HCT116 (cell line): ENCODE data around the gene CDC45. TPM values are rescaled to one million over a fixed set of nuclear protein-coding genes. Genes with fewer than 3 reads are reported as not detected.

Experiments
- ATAC-seq: fragments of 200-7000 bp; cut with Tn5 transposase; 2 replicates; pipeline ENCODE4 v1.9.1; 2020; ENCODE audit warnings: mild to moderate bottlenecking, moderate library complexity
- BruUV-seq: library from RNA; stranded (reverse); fragments of 400-500 nt; replicated peaks from 2 replicates; lab custom pipeline; 2021; lab: Mats Ljungman, UMichigan
- CTCF ChIA-PET: fragments of 300-600 bp; sonication (Branson Sonifier 250); formaldehyde crosslinking; loops from one replicate; lab custom pipeline; 2021; ENCODE audit warnings: antibody characterized with exemption; lab: Charles Lee
- POLR2A ChIA-PET: fragments of 300-600, 350-600 bp; sonication (Branson Sonifier 250); formaldehyde crosslinking; loops from one replicate; lab custom pipeline; 2021; ENCODE audit warnings: antibody characterized with exemption; lab: Charles Lee
- RAD21 ChIA-PET, 2 experiments: fragments of 300-600 bp; sonication (Branson Sonifier 250); formaldehyde crosslinking; loops; one replicate each; lab custom pipeline; 2023; ENCODE audit warnings: low total read pairs in 2 of 2; ENCODE audit not compliant: uncharacterized antibody in 2 of 2, unreplicated experiment in 2 of 2, low non-redundant PET in 1 of 2; lab: Charles Lee
- DNase-seq: peaks from one replicate; pipeline ENCODE4 v3.0.0-alpha.2; 2010; ENCODE audit warnings: low read depth, low spot score
- H2AFZ ChIP-seq: fragments of 200-600 bp; shearing (Covaris generic), sonication (generic); 2 replicates; pipeline ENCODE4 v1.6.1; 2017; ENCODE audit warnings: low read depth, mixed run types, mixed read lengths, antibody characterized with exemption, low read length; ENCODE audit not compliant: poor library complexity, severe bottlenecking
- H3K27ac ChIP-seq: 2 replicates; pipeline ENCODE4 v1.5.1; 2012; ENCODE audit warnings: low read depth, low read length
- H3K27me3 ChIP-seq: fragments of 200-600 bp; sonication (generic); 2 replicates; pipeline ENCODE4 v1.6.1; 2016; ENCODE audit warnings: mixed run types, low read length, mixed read lengths; ENCODE audit not compliant: insufficient read depth
- H3K36me3 ChIP-seq, 2 experiments: fragments of 200-500 bp in 1 of 2; fragments of 200-600 bp in 1 of 2; sonication (Bioruptor generic) in 1 of 2; sonication (generic) in 1 of 2; 2 replicates each; pipeline versions ENCODE4 v1.5.1 to v1.6.1; 2014 to 2016; ENCODE audit warnings: low read length in 2 of 2, inconsistent platforms in 1 of 2, mixed read lengths in 1 of 2, mixed run types in 1 of 2; ENCODE audit not compliant: insufficient read depth in 2 of 2, control insufficient read depth in 1 of 2
- H3K4me1 ChIP-seq, 2 experiments: fragments of 200-600 bp in 1 of 2; sonication (generic) in 1 of 2; 2 replicates each; pipeline versions ENCODE4 v1.5.1 to v1.6.1; 2012 to 2017; ENCODE audit warnings: low read length in 2 of 2, inconsistent platforms in 1 of 2, mild to moderate bottlenecking in 1 of 2, mixed read lengths in 1 of 2, mixed run types in 1 of 2, moderate library complexity in 1 of 2; ENCODE audit not compliant: insufficient read depth in 2 of 2, control insufficient read depth in 1 of 2
- H3K4me2 ChIP-seq: fragments of 200-600 bp; sonication (generic); 2 replicates; pipeline ENCODE4 v1.6.1; 2017; ENCODE audit warnings: mixed run types, low read length, mixed read lengths
- H3K4me3 ChIP-seq, 2 experiments: fragments of 200-600 bp in 1 of 2; sonication (generic) in 1 of 2; replicated peaks in 1 of 2; 2 replicates each; pipeline ENCODE4 v1.5.1; 2011 to 2016; ENCODE audit warnings: low read length in 2 of 2, control low read depth in 1 of 2, low read depth in 1 of 2, mild to moderate bottlenecking in 1 of 2, mixed read lengths in 1 of 2, mixed run types in 1 of 2
- H3K79me2 ChIP-seq: fragments of 200-600 bp; sonication (generic); 2 replicates; pipeline ENCODE4 v1.6.1; 2017; ENCODE audit warnings: mild to moderate bottlenecking, mixed run types, low read length, moderate library complexity, mixed read lengths; ENCODE audit not compliant: insufficient read depth
- H3K9ac ChIP-seq: fragments of 200-600 bp; sonication (generic); 2 replicates; pipeline ENCODE4 v1.6.1; 2016; ENCODE audit warnings: low read length, mixed read lengths
- H3K9me2 ChIP-seq: fragments of 200-600 bp; sonication (generic), shearing (Covaris generic); 2 replicates; pipeline ENCODE4 v1.6.1; 2017; ENCODE audit warnings: mixed run types, mild to moderate bottlenecking, moderate library complexity; ENCODE audit not compliant: insufficient read depth
- H3K9me3 ChIP-seq, 2 experiments: fragments of 200-500 bp in 1 of 2; fragments of 200-600 bp in 1 of 2; sonication (Bioruptor generic) in 1 of 2; sonication (generic) in 1 of 2; 2 replicates each; pipeline ENCODE4 v1.6.1; 2014 to 2017; ENCODE audit warnings: low read length in 2 of 2, mixed read lengths in 2 of 2, inconsistent platforms in 1 of 2, low read depth in 1 of 2, mild to moderate bottlenecking in 1 of 2, mixed run types in 1 of 2, moderate library complexity in 1 of 2; ENCODE audit not compliant: control insufficient read depth in 1 of 2, insufficient read depth in 1 of 2
- H4K20me1 ChIP-seq: fragments of 200-600 bp; sonication (generic), shearing (Covaris generic); 2 replicates; pipeline ENCODE4 v1.6.1; 2017; ENCODE audit warnings: mixed run types, mild to moderate bottlenecking, moderate library complexity; ENCODE audit not compliant: insufficient read depth
- CBX3 ChIP-seq: IDR thresholded peaks from 2 replicates; pipeline ENCODE4 v1.6.1; 2012; ENCODE audit warnings: low read depth
- EGR1 ChIP-seq: IDR thresholded peaks from 2 replicates; pipeline ENCODE4 v1.6.1; 2012; ENCODE audit warnings: low read depth
- ELF1 ChIP-seq: IDR thresholded peaks from 2 replicates; pipeline ENCODE4 v1.6.1; 2012; ENCODE audit warnings: low read depth, borderline replicate concordance
- EZH2 ChIP-seq: fragments of 200-600 bp; sonication (generic); IDR thresholded peaks from 2 replicates; pipeline ENCODE4 v1.6.1; 2017; ENCODE audit warnings: antibody characterized with exemption, mixed run types
- EZH2phosphoT487 ChIP-seq: fragments of 200-600 bp; IDR thresholded peaks from 2 replicates; pipeline ENCODE4 v1.6.1; 2018; ENCODE audit warnings: antibody characterized with exemption, borderline replicate concordance
- FOSL1 ChIP-seq: IDR thresholded peaks from 2 replicates; pipeline ENCODE4 v1.6.1; 2012; ENCODE audit warnings: low read depth
- JUND ChIP-seq: IDR thresholded peaks from 2 replicates; pipeline ENCODE4 v1.6.1; 2012
- POLR2A ChIP-seq: IDR thresholded peaks from 2 replicates; pipeline ENCODE4 v1.7.0; 2011; ENCODE audit warnings: borderline replicate concordance; ENCODE audit not compliant: insufficient read depth, insufficient read length; ENCODE audit errors: extremely low read depth
- POLR2AphosphoS5 ChIP-seq: IDR thresholded peaks from 2 replicates; pipeline ENCODE4 v1.6.1; 2011; ENCODE audit warnings: mild to moderate bottlenecking, low read depth, low read length, moderate library complexity
- RAD21 ChIP-seq: IDR thresholded peaks from 2 replicates; pipeline ENCODE4 v1.6.1; 2012; ENCODE audit warnings: low read depth, mild to moderate bottlenecking
- SIN3A ChIP-seq: IDR thresholded peaks from 2 replicates; pipeline ENCODE4 v1.6.1; 2012; ENCODE audit warnings: low read depth
- SP1 ChIP-seq: IDR thresholded peaks from 2 replicates; pipeline ENCODE4 v1.6.1; 2012; ENCODE audit warnings: low read depth
- TCF7L2 ChIP-seq: IDR thresholded peaks from 2 replicates; pipeline ENCODE4 v1.7.0; 2011; ENCODE audit warnings: borderline replicate concordance, inconsistent platforms; ENCODE audit not compliant: insufficient read depth, insufficient read length; ENCODE audit errors: extremely low read depth
- intact Hi-C: fragments of 100-400 bp; cut with micrococcal nuclease; formaldehyde crosslinking; loops from 2 replicates; pipeline ENCODE4 v1.10.0; 2022
- total RNA-seq: library from RNA; stranded (reverse); gene quantifications from one replicate; pipeline ENCODE4 v1.2.1, GENCODE V29; 2021; ENCODE audit not compliant: unreplicated experiment
- TF ChIP-seq, protein P1 (sequence below): IDR thresholded peaks from 2 replicates; pipeline ENCODE4 v1.6.1; 2012; ENCODE audit warnings: low read depth
- TF ChIP-seq, protein P2 (sequence below), 3 experiments: fragments of 200-600 bp in 1 of 3; sonication (generic) in 1 of 3; IDR thresholded peaks in 2 of 3; conservative IDR thresholded peaks in 1 of 3; 2 replicates each; pipeline ENCODE4 v1.5.1; 2012 to 2017; ENCODE audit warnings: low read depth in 2 of 3, low read length in 2 of 3, antibody characterized with exemption in 1 of 3, borderline replicate concordance in 1 of 3, control low read depth in 1 of 3, mild to moderate bottlenecking in 1 of 3, mixed read lengths in 1 of 3, mixed run types in 1 of 3, moderate library complexity in 1 of 3; ENCODE audit not compliant: insufficient read depth in 1 of 3
- TF ChIP-seq, protein P3 (sequence below): IDR thresholded peaks from 2 replicates; pipeline ENCODE4 v1.6.1; 2012
- TF ChIP-seq, protein P4 (sequence below): IDR thresholded peaks from 2 replicates; pipeline ENCODE4 v1.6.1; 2012

The CDC45 gene
- total RNA-seq, 1 experiment from 2014 or later = 43.4 TPM

DNA sequence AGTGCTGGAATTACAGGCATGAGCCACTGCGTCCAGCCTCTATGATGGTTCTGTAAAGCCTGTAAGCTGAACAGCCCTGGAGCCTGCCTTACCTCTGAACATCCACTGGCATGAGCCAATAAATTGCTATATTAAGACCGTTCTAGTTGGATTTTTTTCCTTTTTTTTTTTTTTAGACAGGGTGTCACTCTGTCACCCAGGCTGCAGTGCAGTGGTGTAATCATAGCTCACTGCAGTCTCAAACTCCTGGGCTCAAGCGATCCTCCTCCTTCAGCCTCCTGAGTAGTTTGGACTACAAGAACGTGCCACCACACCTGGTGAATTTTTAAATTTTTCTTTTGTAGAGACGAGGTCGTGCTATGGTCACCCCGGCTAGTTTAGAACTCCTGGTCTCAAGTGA lies 70.7 kb downstream of the CDC45 start:
- TF ChIP-seq, protein P1, sequence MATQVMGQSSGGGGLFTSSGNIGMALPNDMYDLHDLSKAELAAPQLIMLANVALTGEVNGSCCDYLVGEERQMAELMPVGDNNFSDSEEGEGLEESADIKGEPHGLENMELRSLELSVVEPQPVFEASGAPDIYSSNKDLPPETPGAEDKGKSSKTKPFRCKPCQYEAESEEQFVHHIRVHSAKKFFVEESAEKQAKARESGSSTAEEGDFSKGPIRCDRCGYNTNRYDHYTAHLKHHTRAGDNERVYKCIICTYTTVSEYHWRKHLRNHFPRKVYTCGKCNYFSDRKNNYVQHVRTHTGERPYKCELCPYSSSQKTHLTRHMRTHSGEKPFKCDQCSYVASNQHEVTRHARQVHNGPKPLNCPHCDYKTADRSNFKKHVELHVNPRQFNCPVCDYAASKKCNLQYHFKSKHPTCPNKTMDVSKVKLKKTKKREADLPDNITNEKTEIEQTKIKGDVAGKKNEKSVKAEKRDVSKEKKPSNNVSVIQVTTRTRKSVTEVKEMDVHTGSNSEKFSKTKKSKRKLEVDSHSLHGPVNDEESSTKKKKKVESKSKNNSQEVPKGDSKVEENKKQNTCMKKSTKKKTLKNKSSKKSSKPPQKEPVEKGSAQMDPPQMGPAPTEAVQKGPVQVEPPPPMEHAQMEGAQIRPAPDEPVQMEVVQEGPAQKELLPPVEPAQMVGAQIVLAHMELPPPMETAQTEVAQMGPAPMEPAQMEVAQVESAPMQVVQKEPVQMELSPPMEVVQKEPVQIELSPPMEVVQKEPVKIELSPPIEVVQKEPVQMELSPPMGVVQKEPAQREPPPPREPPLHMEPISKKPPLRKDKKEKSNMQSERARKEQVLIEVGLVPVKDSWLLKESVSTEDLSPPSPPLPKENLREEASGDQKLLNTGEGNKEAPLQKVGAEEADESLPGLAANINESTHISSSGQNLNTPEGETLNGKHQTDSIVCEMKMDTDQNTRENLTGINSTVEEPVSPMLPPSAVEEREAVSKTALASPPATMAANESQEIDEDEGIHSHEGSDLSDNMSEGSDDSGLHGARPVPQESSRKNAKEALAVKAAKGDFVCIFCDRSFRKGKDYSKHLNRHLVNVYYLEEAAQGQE = no peak
- no peak for TF ChIP-seq RAD21
- TF ChIP-seq TCF7L2 = no peak
- CTCF ChIA-PET = no interaction called here
- H3K79me2 ChIP-seq = no peaks in the 10 kb centered on the region
- no peak overlapping the region for H3K9ac ChIP-seq
- intact Hi-C loops = no loop called here
- no peak overlapping the region for H3K27ac ChIP-seq
- DNase-seq (no peak), ATAC-seq (no peak)
- no peak overlapping the region for H2AFZ ChIP-seq
- no peak overlapping the region for H3K4me2 ChIP-seq
- H3K4me1 ChIP-seq = peaks cover 9 to 13% of the 10 kb centered on the region in 2 experiments
- H3K9me3 ChIP-seq = peaks cover 4 to 8% of the 10 kb centered on the region in 2 experiments; a peak in 2 of 4 replicates
- H3K27me3 ChIP-seq = no peaks in the 10 kb centered on the region
- RAD21 ChIA-PET = no interaction called here
- no peaks in the 10 kb centered on the region for H4K20me1 ChIP-seq
- no peaks in the 10 kb centered on the region for H3K36me3 ChIP-seq
- H3K9me2 ChIP-seq = no peaks in the 10 kb centered on the region
- POLR2A ChIA-PET = no interaction called here
- no peak overlapping the region for H3K4me3 ChIP-seq
- BruUV-seq = no TSS peak

DNA sequence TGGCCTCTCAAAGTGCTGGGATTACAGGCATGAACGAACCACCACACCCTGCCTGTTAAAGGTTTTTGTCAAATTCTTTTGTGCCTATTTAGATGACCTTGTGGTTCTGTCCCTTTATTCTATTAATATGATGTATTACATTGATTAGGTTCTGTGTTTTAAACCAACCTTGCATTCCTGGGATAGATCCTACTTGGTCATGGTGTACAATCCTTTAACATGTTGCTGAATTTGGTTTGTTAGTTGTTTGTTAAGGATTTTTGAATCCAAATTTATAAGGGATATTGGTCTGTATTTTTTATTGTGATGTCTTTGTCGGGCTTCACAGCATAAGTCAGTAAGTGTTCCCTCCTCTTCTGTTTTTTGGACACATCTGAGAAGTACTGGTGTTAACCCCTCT lies 73.5 kb downstream of the CDC45 start:
- Histone ChIP-seq H3K36me3 (no peaks in the 10 kb centered on the region), H3K4me1 (peaks cover 10 to 14% of the 10 kb centered on the region in 2 experiments), H3K9me2 (no peaks in the 10 kb centered on the region), H2AFZ (no peak overlapping the region), H4K20me1 (no peaks in the 10 kb centered on the region), H3K27ac (no peak overlapping the region), H3K79me2 (no peaks in the 10 kb centered on the region), H3K9me3 (peaks cover 4 to 8% of the 10 kb centered on the region in 2 experiments; a peak in 2 of 4 replicates), H3K4me2 (no peak overlapping the region), H3K4me3 (no peak overlapping the region), H3K9ac (no peak overlapping the region), H3K27me3 (no peaks in the 10 kb centered on the region)
- DNase-seq = no peak
- intact Hi-C loops = no loop called here
- RAD21 ChIA-PET = no interaction called here
- POLR2A ChIA-PET = no interaction called here
- CTCF ChIA-PET = no interaction called here
- no peak for ATAC-seq
- BruUV-seq = no TSS peak
- no peak for TF ChIP-seq EGR1
- TF ChIP-seq, protein P2, sequence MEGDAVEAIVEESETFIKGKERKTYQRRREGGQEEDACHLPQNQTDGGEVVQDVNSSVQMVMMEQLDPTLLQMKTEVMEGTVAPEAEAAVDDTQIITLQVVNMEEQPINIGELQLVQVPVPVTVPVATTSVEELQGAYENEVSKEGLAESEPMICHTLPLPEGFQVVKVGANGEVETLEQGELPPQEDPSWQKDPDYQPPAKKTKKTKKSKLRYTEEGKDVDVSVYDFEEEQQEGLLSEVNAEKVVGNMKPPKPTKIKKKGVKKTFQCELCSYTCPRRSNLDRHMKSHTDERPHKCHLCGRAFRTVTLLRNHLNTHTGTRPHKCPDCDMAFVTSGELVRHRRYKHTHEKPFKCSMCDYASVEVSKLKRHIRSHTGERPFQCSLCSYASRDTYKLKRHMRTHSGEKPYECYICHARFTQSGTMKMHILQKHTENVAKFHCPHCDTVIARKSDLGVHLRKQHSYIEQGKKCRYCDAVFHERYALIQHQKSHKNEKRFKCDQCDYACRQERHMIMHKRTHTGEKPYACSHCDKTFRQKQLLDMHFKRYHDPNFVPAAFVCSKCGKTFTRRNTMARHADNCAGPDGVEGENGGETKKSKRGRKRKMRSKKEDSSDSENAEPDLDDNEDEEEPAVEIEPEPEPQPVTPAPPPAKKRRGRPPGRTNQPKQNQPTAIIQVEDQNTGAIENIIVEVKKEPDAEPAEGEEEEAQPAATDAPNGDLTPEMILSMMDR (IDR thresholded peaks at IDR 0.05 in 2 of 3, conservative IDR thresholded peaks at IDR 0.05 in 1 of 3; ENCODE audit: borderline replicate concordance in 1 of 3, insufficient read depth in 1 of 3, low read depth in 2 of 3, low read length in 2 of 3) = no peak
- no peak for TF ChIP-seq TCF7L2
- TF ChIP-seq SIN3A = no peak
- TF ChIP-seq POLR2A = no peak
- no peak for TF ChIP-seq ELF1
- no peak for TF ChIP-seq RAD21
- TF ChIP-seq CBX3 = no peak
- no peak for TF ChIP-seq FOSL1
- no peak for TF ChIP-seq SP1
- no peak for TF ChIP-seq JUND
- TF ChIP-seq, protein P3, sequence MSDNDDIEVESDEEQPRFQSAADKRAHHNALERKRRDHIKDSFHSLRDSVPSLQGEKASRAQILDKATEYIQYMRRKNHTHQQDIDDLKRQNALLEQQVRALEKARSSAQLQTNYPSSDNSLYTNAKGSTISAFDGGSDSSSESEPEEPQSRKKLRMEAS = no peak
- TF ChIP-seq, protein P4, sequence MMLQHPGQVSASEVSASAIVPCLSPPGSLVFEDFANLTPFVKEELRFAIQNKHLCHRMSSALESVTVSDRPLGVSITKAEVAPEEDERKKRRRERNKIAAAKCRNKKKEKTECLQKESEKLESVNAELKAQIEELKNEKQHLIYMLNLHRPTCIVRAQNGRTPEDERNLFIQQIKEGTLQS = no peak
- TF ChIP-seq POLR2AphosphoS5 = no peak
- TF ChIP-seq EZH2 = no peak
- no peak for TF ChIP-seq EZH2phosphoT487
